ENCODE measurements around the gene VSTM2A. TPM values are rescaled to one million over a fixed set of nuclear protein-coding genes. Genes with fewer than 3 reads are reported as not detected.

The VSTM2A gene
- total RNA-seq, 1 experiment from 2014 or later = not detected

DNA sequence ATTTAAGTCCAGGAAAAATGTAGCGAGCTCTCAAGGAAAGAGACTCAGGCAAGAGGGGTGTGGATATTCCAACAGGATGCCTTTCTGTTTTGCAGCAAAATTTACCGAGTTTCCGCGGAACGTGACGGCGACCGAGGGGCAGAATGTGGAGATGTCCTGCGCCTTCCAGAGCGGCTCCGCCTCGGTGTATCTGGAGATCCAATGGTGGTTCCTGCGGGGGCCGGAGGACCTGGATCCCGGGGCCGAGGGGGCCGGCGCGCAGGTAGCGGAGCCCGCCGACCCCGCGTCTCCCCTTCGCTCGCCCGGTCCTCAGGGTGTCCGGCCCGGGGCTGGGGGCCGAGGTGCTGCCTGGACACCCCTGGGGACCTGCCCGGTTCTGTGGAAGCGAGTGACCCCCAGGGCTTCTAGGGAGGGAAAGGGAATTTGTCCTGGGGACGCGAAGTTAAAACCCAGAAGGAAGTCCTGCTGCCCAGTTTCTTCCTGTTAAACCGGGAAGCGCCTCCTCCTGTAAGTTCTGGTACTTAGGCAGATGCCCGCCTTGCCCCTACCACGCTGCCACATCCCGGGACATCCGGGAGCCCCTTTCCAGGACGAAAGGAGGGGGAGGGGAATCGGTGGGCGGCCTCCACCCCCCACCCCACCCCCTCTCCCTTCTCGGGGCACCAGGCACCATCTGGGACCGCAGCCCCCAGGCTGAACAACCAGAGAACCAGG is 2.5 kb downstream of the VSTM2A start:
- H3K4me2 ChIP-seq = no peak overlapping the region
- intact Hi-C loops (cut with micrococcal nuclease; ENCODE audit: unreplicated experiment) = no loop called here
- no TSS peak for BruUV-seq (replicated peaks)
- no peaks in the 10 kb centered on the region for H3K9me3 ChIP-seq (ENCODE audit: insufficient read depth, low read depth)
- POLR2A ChIA-PET (ENCODE audit: unreplicated experiment) = no interaction called here
- H3K27me3 ChIP-seq (ENCODE audit: insufficient read depth, low read depth) = peaks cover 57% of the 10 kb centered on the region
- no peaks in the 10 kb centered on the region for H4K20me1 ChIP-seq (ENCODE audit: insufficient read depth)
- H3K36me3 ChIP-seq (ENCODE audit: low read depth) = no peaks in the 10 kb centered on the region
- no peak overlapping the region for H3K27ac ChIP-seq
- TF ChIP-seq EZH2 (IDR thresholded peaks at IDR 0.05; ENCODE audit: low read depth) = no peak
- TF ChIP-seq, protein P1, sequence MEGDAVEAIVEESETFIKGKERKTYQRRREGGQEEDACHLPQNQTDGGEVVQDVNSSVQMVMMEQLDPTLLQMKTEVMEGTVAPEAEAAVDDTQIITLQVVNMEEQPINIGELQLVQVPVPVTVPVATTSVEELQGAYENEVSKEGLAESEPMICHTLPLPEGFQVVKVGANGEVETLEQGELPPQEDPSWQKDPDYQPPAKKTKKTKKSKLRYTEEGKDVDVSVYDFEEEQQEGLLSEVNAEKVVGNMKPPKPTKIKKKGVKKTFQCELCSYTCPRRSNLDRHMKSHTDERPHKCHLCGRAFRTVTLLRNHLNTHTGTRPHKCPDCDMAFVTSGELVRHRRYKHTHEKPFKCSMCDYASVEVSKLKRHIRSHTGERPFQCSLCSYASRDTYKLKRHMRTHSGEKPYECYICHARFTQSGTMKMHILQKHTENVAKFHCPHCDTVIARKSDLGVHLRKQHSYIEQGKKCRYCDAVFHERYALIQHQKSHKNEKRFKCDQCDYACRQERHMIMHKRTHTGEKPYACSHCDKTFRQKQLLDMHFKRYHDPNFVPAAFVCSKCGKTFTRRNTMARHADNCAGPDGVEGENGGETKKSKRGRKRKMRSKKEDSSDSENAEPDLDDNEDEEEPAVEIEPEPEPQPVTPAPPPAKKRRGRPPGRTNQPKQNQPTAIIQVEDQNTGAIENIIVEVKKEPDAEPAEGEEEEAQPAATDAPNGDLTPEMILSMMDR (conservative IDR thresholded peaks at IDR 0.05) = no peak
- no peak overlapping the region for H2AFZ ChIP-seq
- no peaks in the 10 kb centered on the region for H3F3A ChIP-seq (ENCODE audit: insufficient read depth, low read depth)
- H3K4me3 ChIP-seq = no peak overlapping the region
- no peaks in the 10 kb centered on the region for H3K4me1 ChIP-seq (replicated peaks; ENCODE audit: insufficient read depth)
- H3K9me2 ChIP-seq (ENCODE audit: insufficient read depth) = no peaks in the 10 kb centered on the region
- no peaks in the 10 kb centered on the region for H3K79me2 ChIP-seq (ENCODE audit: low read depth)
- no peak for DNase-seq
- CTCF ChIA-PET = no interaction called here

DNA sequence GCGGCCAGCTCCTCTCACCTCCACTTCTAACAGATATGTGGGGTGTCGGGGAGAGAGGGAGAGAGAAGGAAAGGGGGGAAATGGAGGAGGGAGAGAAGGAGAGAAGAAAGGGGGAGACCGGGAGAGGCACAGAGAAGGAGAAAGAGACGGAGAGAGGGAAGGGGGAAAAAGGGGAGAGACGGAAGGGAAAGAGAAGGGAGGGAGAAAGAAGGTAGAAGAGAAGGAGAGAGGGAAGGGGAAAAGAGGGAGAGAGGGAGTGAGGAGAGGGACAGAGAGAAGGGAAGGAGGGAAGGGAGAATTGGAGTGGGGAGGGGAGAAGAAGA is 3.0 kb downstream of the VSTM2A start:
- Histone ChIP-seq H3K36me3 (ENCODE audit: low read depth) (no peaks in the 10 kb centered on the region), H4K20me1 (ENCODE audit: insufficient read depth) (no peaks in the 10 kb centered on the region), H3K4me2 (no peak overlapping the region), H3K9me2 (ENCODE audit: insufficient read depth) (no peaks in the 10 kb centered on the region), H3K9me3 (ENCODE audit: insufficient read depth, low read depth) (no peaks in the 10 kb centered on the region), H3K79me2 (ENCODE audit: low read depth) (no peaks in the 10 kb centered on the region), H3F3A (ENCODE audit: insufficient read depth, low read depth) (no peaks in the 10 kb centered on the region), H3K4me3 (no peak overlapping the region), H3K27ac (no peak overlapping the region), H3K27me3 (ENCODE audit: insufficient read depth, low read depth) (peaks cover 57% of the 10 kb centered on the region), H2AFZ (no peak overlapping the region), H3K4me1 (replicated peaks; ENCODE audit: insufficient read depth) (no peaks in the 10 kb centered on the region)
- TF ChIP-seq EZH2 (IDR thresholded peaks at IDR 0.05; ENCODE audit: low read depth) = 0 out of 2 replicates have a peak, but pooled peaks have one; percentile 40
- TF ChIP-seq, protein P1 (conservative IDR thresholded peaks at IDR 0.05) = no peak
- CTCF ChIA-PET = no interaction called here
- intact Hi-C loops (cut with micrococcal nuclease; ENCODE audit: unreplicated experiment) = no loop called here
- BruUV-seq (replicated peaks) = no TSS peak
- POLR2A ChIA-PET (ENCODE audit: unreplicated experiment) = no interaction called here
- DNase-seq = no peak

DNA sequence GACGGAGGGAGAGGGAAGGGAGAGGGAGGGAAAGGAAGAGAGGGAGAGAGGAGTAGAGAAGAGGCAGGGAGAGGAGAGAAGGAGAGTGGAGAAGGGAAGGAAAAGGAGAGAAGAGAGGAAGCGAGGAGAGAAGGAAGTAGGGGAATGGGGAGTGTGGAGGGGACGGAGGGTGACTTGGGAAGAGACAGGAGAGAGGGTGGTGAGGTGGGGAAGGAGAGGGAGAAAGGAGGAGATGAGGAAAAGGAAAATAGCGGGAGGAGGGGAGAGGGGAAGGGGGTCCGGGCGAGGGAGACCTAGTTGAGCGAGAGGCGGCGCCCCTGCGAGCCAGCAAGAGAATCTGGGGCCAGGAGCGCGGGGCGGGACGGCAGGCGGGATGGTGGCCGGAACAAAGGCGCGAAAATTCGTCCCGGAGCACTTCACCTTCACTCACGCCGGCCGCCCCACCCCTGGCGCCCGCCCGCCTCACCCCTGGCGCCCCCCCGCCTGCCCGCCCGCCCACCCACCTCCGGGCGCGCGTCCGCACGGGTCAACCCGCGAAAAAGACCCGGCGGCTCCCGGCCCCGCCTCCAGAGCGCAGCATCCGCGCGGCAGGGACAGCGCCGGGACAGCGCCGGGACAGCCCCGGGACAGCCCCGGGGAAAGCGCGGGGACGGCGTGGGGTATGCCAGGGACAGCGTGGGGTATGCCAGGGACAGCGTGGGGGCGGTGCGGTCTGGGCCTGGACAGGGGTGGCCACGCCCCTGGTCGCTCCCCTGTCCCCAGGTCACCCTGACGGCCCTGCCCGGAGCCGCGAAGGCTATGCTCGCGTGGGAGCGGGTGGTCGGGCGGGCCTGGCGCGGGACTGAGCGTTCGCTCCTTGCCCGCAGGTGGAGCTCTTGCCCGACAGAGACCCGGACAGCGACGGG is 4.2 kb downstream of the VSTM2A start:
- Histone ChIP-seq H3K27ac (no peak overlapping the region), H3K36me3 (ENCODE audit: low read depth) (no peaks in the 10 kb centered on the region), H3F3A (ENCODE audit: insufficient read depth, low read depth) (no peaks in the 10 kb centered on the region), H3K79me2 (ENCODE audit: low read depth) (no peaks in the 10 kb centered on the region), H2AFZ (peak overlapping the region; percentile 66), H3K9me2 (ENCODE audit: insufficient read depth) (no peaks in the 10 kb centered on the region), H3K9me3 (ENCODE audit: insufficient read depth, low read depth) (no peaks in the 10 kb centered on the region), H3K4me3 (peak overlapping the region; percentile 48), H4K20me1 (ENCODE audit: insufficient read depth) (no peaks in the 10 kb centered on the region), H3K4me2 (peak overlapping the region; percentile 71), H3K27me3 (ENCODE audit: insufficient read depth, low read depth) (peaks cover 46% of the 10 kb centered on the region), H3K4me1 (replicated peaks; ENCODE audit: insufficient read depth) (no peaks in the 10 kb centered on the region)
- DNase-seq = no peak
- intact Hi-C loops (cut with micrococcal nuclease; ENCODE audit: unreplicated experiment) = no loop called here
- no peak for TF ChIP-seq EZH2 (IDR thresholded peaks at IDR 0.05; ENCODE audit: low read depth)
- TF ChIP-seq, protein P1 (conservative IDR thresholded peaks at IDR 0.05) = peak; percentile 57; the same call in 1 of the 2 replicates
- ChIA-PET CTCF (no interaction called here), POLR2A (ENCODE audit: unreplicated experiment) (no interaction called here)
- no TSS peak for BruUV-seq (replicated peaks)

All from PC-9 (cell line).